ENCODE data around the gene NXPE4.

GRCh38 chr11:114625294-114625693 lies 29.7 kb upstream of the NXPE4 start:
- TF ChIP-seq POLR2A (IDR thresholded peaks at IDR 0.05; ENCODE audit: low read length), result no peak
- TF ChIP-seq GATA1 (IDR thresholded peaks at IDR 0.05; ENCODE audit: low read depth, low read length), result no peak

All from erythroblast (primary cell).